ENCODE measurements around the gene LRRC47. TPM values are rescaled to one million over a fixed set of nuclear protein-coding genes. Genes with fewer than 3 reads are reported as not detected.
A peak's percentile ranks its signal among the peaks of the same experiment; 100 is the strongest.

Gene LRRC47
- total RNA-seq, 1 experiment from 2014 or later: 65.1 TPM

- Mint-ChIP-seq H3K27ac (0 out of 7 replicates have a peak overlapping the region, but pooled peaks of 1 of the 3 experiments have one; percentile 68), H3K4me3 (no peak overlapping the region), H3K9me3 (no peaks in the 10 kb centered on the region), H3K4me1 (peaks cover 10 to 15% of the 10 kb centered on the region in 2 experiments), H3K36me3 (ENCODE audit: insufficient read depth in 1 of 3, low read depth in 3 of 3) (peaks cover 36 to 45% (median 44%) of the 10 kb centered on the region in 3 experiments), H3K27me3 (ENCODE audit: low read depth) (peaks cover 1% of the 10 kb centered on the region; the same call in 1 of the 2 replicates)
- no peaks in the 10 kb centered on the region for H3K79me1 ChIP-seq (ENCODE audit: insufficient read depth, low read depth, low read length, poor library complexity, severe bottlenecking)
- no peak overlapping the region for H3K14ac ChIP-seq (ENCODE audit: insufficient read depth, low read length)
- H2BK5ac ChIP-seq (ENCODE audit: insufficient read length, low read length): no peak overlapping the region
- H3K18ac ChIP-seq (ENCODE audit: insufficient read length, low read depth, low read length): no peak overlapping the region
- H2BK15ac ChIP-seq (ENCODE audit: low read depth, low read length): no peak overlapping the region
- no peak overlapping the region for H3T11ph ChIP-seq (ENCODE audit: low read length)
- H3K27ac ChIP-seq (ENCODE audit: insufficient read length, low read depth, low read length): no peak overlapping the region
- H2BK120ac ChIP-seq (ENCODE audit: low read depth, low read length, poor library complexity, severe bottlenecking): no peak overlapping the region
- no peak overlapping the region for H3K23ac ChIP-seq (ENCODE audit: insufficient read length, low read depth, low read length)
- no peak overlapping the region for H3K4ac ChIP-seq (ENCODE audit: low read depth, low read length)
- H4K5ac ChIP-seq (ENCODE audit: insufficient read length, low read depth, low read length): no peak overlapping the region
- no peaks in the 10 kb centered on the region for H3K79me2 ChIP-seq (ENCODE audit: insufficient read depth, low read length)
- no peak overlapping the region for H4K8ac ChIP-seq (replicated peaks; ENCODE audit: insufficient read length, low read depth, low read length)
- no CpG with 5 or more reads among the region's 14 CpGs for WGBS (ENCODE audit: extremely low coverage, insufficient read length, low lambda C conversion rate)
- H4K20me1 ChIP-seq (ENCODE audit: control insufficient read depth, insufficient read depth, insufficient read length): no peaks in the 10 kb centered on the region
- no peaks in the 10 kb centered on the region for H3K4me1 ChIP-seq (ENCODE audit: insufficient read depth, low read length)
- TF ChIP-seq CTCF (conservative IDR thresholded peaks at IDR 0.05): no peak
- DNase-seq: no peak
- H3K4me2 ChIP-seq (ENCODE audit: insufficient read depth, insufficient read length, low read length): no peak overlapping the region
- H2AFZ ChIP-seq (ENCODE audit: low read length): no peak overlapping the region
- H4K91ac ChIP-seq (ENCODE audit: insufficient read length, low read depth, low read length): no peak overlapping the region
- H3K56ac ChIP-seq (ENCODE audit: insufficient read length, low read depth, low read length): no peak overlapping the region
- H2BK20ac ChIP-seq (ENCODE audit: low read depth, low read length, poor library complexity, severe bottlenecking): no peak overlapping the region
- H3K9me3 ChIP-seq (ENCODE audit: control insufficient read depth, low read depth, low read length): no peaks in the 10 kb centered on the region
- no peaks in the 10 kb centered on the region for H3K27me3 ChIP-seq (ENCODE audit: insufficient read depth, low read length)
- no peak overlapping the region for H2AK5ac ChIP-seq (ENCODE audit: insufficient read length, low read length)
- no peak overlapping the region for H3K9ac ChIP-seq (ENCODE audit: extremely low read depth, insufficient read length, low read length)
- no peaks in the 10 kb centered on the region for H3K23me2 ChIP-seq (ENCODE audit: insufficient read length, low read depth, low read length, poor library complexity, severe bottlenecking)
- no peak overlapping the region for H2BK12ac ChIP-seq (ENCODE audit: insufficient read length, low read depth, low read length)
Measured at GRCh38 chr1:3778590-3779264, 17.6 kb downstream of the LRRC47 start.
